ENCODE data around the gene CLDN1.

The CLDN1 gene

DNA sequence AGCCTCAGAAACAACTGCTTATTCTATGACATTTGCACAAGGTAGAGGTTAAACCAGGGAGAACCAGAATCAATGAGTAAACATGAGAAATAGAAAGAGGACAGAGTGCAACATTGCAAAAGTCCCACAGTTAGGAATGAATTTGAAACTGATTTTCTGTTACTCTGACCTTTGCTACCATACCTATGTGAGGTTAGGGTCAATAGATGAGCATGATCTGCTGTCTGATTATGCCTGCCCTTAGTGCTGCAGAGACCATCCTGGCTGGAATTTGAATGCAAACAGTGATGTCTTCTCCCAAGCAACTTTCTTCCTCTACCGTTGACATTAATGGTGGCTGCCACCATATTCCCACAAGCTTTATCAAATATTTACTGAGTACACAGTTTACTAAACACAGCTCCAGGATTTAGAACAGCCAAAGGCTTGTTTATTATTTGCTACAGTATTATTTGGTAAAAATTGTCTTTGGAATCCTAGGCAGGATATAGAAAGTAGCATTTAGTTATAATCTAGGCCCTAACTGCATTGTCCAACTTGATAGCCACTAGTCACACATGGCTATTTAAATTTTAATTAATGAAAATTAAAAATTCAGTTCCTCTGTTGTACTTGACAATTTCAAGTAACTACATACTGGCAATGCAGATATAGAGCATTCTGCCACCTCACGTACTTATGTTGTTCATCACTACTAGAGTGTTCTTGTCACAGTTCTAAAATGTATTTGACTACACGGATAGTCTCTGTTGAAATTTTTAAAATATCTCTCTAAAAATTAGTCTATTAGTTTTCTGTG is 8.9 kb upstream of the CLDN1 start:
- DNase-seq, result no peak

GRCh38 chr3:190326930-190327329 is 4.7 kb upstream of the CLDN1 start:
- DNase-seq, result no peak

GRCh38 chr3:190326361-190326760 is 4.1 kb upstream of the CLDN1 start:
- no peak for DNase-seq

DNA sequence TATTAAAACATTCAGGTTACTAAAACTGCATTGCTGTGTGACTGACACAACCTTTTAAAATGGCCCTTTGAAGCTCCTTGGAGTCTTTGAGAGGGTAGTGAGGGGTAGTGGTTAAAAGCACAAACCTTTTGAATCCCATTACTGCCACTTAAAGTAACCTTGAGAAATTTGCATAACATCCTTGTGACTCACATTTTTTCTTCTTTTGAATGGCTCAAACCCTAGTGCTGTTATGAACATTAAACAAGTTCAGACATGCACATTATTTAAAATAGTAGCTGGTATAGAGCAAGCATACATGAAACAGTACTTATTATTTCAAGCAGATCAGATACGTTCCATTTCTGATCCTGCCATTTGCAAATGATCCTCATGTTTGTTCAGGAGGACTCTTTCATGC is 3.7 kb upstream of the CLDN1 start:
- no peak for DNase-seq

DNA sequence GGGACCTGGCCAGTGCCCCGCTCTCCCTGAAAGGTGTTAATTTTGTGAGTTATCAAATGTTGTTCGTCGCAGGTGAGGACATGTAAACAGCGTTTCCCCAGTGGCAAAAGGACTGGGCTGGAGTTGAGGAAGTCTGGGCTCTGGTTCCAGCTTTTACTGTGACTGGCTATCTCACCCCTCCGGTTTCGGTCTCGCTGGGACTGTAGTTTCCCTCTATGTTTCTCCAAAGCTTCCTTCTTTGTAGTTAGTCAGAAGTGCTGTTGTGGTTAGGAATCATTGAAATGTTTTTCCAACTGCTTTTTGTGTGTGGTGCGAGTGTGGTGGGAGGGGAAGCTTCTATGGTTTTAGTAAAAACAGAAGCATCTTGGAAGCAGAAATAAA is 990 bp upstream of the CLDN1 start:
- no peak for DNase-seq

DNA sequence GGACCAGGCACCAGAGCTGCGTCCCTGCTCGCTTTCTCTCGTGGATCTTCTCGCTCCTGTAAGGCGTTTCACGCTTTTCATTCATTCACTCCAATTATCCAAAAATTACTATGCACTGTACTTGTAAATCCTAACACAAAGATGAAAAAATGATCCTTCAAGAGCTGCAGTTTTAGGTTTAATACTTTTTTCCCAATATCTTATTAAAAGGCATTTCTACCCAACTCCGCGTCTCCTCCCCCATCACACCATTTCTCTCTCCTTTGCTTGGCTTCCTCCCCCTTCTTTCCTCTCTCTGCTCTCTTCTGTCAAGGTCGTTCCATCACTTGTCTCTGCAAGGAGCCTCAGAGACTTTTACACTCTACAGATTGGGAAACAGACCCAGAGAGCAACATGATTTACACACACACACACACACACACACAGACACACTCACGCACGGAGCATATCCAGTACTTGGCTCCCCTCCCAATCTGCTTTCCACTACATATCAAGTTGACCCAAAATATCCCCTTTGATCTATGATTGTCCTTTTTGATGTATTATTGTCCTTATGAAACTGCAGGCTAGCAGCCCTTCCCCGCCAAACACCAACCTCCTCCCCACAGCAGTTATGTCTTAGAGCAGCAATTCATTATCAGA is 479 bp upstream of the CLDN1 start:
- DNase-seq, result no peak

DNA sequence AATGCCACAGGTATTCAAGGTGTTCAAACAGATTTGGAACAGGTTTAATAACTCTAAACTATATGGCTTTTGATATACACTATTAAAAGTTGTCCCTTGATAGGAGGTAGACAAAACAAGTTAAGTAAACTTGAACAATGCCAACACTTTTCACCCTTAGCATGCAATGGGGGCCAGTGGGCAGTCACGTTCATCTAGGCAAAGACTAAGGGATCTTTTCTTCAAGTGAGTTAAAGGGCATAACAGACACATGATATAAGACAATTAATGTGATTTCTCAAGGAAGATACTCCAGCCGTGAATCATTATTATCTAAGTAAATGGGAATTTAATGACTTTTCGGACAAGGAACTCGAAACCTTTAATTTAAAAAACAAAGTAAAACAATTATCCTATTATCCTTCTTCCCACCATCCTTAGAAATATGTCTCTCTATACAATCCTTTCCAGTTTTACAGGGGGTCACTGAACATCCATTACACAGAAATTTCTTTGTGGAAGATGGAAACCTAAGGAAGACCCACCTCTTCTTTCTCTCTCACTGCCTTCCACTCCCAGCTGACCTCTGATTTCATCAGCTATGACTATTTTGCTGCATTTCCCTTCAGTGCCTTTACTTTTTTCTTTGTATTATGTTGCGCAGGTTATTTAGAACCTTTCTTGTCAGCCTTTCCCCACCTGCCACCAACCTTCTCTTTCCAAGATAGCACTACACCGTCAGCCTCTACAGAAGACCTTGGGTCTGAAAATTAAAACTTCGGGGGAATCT is 1.5 kb downstream of the CLDN1 start:
- DNase-seq, result no peak

GRCh38 chr3:190319660-190320059 is 2.6 kb downstream of the CLDN1 start:
- no peak for DNase-seq

DNA sequence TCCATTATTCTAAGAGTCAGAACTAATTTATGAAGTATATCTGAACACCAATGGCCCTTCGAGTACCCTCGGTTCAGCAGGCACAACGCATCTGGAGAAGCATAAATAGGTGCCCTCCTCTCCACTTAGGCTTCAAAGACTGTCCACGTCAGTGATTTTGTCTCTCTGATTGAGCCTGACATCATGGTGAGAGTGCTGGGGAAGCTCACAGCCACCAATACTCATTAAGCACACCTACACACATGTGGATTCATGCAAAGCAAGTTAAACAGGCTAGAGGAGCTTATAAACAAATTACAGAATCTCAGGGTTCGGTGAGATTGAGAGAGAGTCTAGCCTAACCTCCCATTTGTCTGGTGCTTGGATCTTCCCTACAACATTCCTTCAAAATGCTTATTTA is 3.6 kb downstream of the CLDN1 start:
- no peak for DNase-seq

GRCh38 chr3:190314741-190315140 is 7.5 kb downstream of the CLDN1 start:
- no peak for DNase-seq

- no peak for DNase-seq
These were observed 12.8 kb downstream of the CLDN1 start for GRCh38 chr3:190309414-190309813.

GRCh38 chr3:190308154-190308553 is 14.1 kb downstream of the CLDN1 start:
- no peak for DNase-seq

GRCh38 chr3:190307164-190307545 is 15.1 kb downstream of the CLDN1 start:
- DNase-seq, result no peak

GRCh38 chr3:190306513-190307163 is 15.6 kb downstream of the CLDN1 start:
- no peak for DNase-seq

DNA sequence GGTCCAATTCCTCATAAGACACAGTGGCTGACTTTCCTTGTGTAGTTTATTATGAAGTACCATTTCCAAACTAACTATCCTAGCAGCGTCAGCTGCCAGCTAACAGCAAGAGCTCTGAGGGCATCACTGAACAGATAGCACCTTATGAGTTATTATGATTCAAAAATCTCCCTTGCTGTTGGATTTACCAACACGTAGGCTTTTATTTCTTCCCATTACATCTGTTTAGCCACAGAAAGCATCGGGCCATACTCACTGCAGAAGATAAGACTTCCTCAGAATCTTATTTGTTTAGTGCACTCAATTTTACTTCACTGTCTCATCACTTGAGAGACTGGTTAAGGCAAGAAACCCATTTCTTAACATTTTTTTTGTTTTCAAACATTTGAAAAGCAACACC is 16.2 kb downstream of the CLDN1 start:
- no peak for DNase-seq

GRCh38 chr3:190305406-190305805 is 16.8 kb downstream of the CLDN1 start:
- DNase-seq, result no peak

DNA sequence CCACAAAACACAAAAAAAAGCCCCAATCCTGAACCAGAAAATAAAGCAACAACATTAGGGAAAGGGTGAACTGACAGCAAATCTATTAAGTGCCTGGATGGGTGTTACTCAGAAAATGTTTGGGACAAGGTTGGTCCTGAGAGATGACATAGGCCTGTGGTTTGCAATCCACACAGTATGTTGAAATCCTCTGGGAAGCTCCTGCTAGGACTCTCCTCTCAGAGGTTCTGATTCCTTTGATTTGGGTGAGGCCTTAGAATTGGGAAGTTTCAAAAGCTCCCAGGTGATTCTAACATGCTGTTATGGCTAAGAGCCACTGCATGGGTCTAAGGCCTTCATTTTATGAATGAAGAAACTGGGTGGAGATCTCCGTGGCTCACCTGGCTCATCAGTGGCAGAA is 18.4 kb downstream of the CLDN1 start:
- no peak for DNase-seq

DNA sequence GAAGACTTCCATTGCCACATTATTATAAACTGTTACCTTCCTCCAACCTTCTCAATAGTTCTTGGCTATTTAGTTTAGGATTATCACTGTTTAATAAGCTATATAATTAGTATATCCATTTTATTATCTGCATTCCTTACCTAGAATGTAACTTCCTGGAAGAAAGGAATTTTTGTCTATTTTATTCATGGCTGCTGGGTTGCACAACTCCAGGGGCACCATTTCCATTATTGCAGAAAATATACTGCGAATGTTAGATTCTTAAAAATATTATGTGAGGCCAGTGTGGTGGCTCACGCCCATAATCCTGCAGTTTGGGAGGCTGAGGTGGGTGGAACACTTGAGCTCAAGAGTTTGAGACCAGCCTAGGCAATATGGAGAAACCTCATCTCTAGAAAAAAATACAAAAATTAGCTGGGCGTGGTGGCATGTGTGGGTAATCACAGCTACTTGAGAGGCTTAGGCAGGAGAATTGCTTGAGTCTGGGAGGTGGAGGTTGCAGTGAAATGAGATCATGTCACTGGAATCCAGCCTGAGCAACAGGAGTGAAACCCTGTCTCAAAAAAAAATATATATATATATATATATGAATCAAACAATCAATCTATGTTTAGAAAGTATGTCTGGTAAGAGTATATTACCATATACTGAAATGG is 19.9 kb downstream of the CLDN1 start:
- no peak for DNase-seq

DNA sequence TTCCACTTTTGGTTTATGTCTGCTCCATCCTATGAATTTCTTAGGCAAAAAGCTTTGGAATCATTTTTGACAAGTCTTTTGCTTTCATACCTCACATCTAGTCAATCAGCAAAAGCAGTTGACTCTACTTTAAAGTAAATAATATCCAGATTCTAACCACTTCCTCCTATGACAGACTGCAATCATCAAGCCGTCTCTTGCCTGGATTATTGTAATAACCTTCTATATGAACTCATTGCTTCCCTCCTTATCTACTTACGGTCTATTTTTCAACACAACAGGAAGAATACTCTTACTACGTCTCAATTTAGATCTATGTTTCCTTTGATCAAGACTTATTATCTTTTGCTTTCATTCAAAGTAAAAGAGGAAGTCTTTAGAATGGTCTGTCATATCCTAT is 20.7 kb downstream of the CLDN1 start:
- DNase-seq, result no peak

DNA sequence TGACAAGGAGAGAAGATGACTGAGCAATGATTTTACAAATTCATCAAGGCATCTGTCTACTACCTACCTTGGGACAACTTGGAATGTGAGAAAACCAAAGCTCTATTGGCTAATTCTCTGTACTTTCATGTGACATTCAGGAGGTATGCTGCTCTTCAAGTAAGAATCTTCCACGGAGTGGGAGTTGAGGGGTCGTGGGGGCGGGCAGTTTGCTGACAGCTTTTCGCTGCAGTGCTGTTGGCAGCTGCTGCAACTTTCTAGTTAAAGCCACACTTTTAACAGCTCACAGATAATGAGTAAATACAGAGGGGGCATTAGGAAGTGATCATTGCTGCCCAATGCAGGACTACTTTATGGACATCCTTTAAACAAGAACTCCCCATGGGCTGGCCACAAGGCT is 22.3 kb downstream of the CLDN1 start:
- no peak for DNase-seq

- DNase-seq, result no peak
These were observed 28.2 kb downstream of the CLDN1 start for GRCh38 chr3:190294030-190294429.

- no peak for DNase-seq
These were observed 28.6 kb downstream of the CLDN1 start for GRCh38 chr3:190293621-190294020.

GRCh38 chr3:190291994-190292584 is 30.2 kb downstream of the CLDN1 start:
- no peak for DNase-seq

Data from 8988T (cell line).